ENCODE data around the gene ESYT3. TPM values are rescaled to one million over a fixed set of nuclear protein-coding genes. Genes with fewer than 3 reads are reported as not detected.

ESYT3 gene
- total and polyA plus RNA-seq, 9 of the 15 experiments (the other 6 are each of a cell fraction or from before 2014, with no cell fraction given) = not detected

DNA sequence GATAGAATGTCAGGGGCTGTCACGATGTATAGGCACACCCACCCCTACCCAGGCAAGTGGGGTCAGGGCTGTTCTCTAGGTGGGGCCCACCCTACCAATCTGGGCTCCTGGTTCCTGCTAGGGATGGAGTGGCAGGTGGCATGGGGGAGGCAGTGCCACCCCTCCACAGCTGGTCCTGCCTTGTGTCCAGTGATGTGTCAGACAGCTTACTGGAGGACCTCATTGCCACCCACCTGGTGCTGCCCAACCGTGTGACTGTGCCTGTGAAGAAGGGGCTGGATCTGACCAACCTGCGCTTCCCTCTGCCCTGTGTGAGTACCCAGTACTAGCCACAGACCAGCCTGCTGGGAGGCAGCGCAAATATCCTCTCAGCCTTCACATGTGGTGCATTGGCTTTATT, 27.5 kb downstream of the ESYT3 start (continued):
- no peak for TF ChIP-seq KAT7 (CRISPR knock-in tag; IDR thresholded peaks at IDR 0.05; ENCODE audit: borderline replicate concordance)
- no peak for TF ChIP-seq SNRNP70 (optimal IDR thresholded peaks at IDR 0.05; ENCODE audit: low read depth, low read length)

DNA sequence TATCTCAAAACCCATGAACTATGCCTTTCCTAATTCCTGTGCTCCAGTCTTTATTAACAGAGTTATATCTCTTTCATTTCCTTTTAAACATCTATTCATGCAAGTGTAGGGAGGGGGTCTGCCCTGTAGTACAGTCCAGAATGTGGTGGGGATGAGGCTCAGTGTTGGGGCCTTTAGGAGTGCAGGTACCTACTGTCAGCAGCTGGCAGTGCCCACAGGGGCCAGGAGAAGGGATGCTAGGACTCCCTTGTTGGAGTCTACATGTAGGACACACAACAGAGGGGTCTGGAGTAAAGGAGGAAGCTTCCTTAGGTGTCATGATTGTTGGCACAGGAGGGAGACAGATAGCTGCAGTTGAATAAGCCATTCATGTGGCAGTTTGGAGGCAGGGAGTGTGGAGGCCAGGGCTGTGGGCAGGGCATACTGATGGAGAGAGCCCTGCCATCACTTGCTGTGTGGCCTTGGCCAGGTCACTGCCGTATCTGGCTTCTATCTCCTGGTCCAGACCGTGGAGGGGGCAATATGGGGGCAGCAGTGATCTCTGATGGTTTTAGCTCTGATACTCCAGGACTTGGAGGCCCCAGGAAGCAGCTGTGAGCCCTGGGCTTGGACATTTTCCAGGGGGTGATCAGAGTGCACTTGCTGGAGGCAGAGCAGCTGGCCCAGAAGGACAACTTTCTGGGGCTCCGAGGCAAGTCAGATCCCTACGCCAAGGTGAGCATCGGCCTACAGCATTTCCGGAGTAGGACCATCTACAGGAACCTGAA, 29.5 kb downstream of the ESYT3 start:
- H3K4me2 ChIP-seq (ENCODE audit: insufficient read depth, low read length) = no peak overlapping the region
- H3K4me3 ChIP-seq = no peak overlapping the region
- intact Hi-C loops (cut with micrococcal nuclease) (loop anchor here (5.0 kb wide), 2 partner anchors 47 to 458 kb away; no protein-coding TSS in a partner anchor), in situ Hi-C loops (cut with MboI) (loop anchor here (10.0 kb wide), 1 partner anchor 471 kb away; no protein-coding TSS in a partner anchor)
- DNase-seq (ENCODE audit: extremely low read depth in 1 of 4, low spot score in 3 of 4) (no peak), FAIRE-seq (no peak), ATAC-seq (no peak)
- H3K27ac ChIP-seq (ENCODE audit: extremely low read depth, low read depth, low read length) = no peak overlapping the region
- H3K27me3 ChIP-seq (ENCODE audit: control insufficient read depth in 2 of 2, insufficient read depth in 2 of 2, low read length in 2 of 2) = peaks cover 0 to 30% of the 10 kb centered on the region in 2 experiments; a peak in 3 of 5 replicates
- no peak overlapping the region; a peak in 1 of 4 replicates for H3K9ac ChIP-seq (ENCODE audit: insufficient read depth in 1 of 2, low read depth in 2 of 2, low read length in 2 of 2)
- WGBS (ENCODE audit: insufficient coverage, low coverage, missing lambda C conversion rate) = 12% methylated on average over 6 of the region's 6 CpGs
- H3K79me2 ChIP-seq (ENCODE audit: control insufficient read depth, insufficient read depth, low read length) = no peaks in the 10 kb centered on the region
- H4K20me1 ChIP-seq (replicated peaks; ENCODE audit: control insufficient read depth, insufficient read depth, low read length) = no peaks in the 10 kb centered on the region
- no peaks in the 10 kb centered on the region for H3K9me3 ChIP-seq (replicated peaks; ENCODE audit: control insufficient read depth, insufficient read depth, low read depth, low read length)
- ChIA-PET CTCF (ENCODE audit: low intra/inter-chr PET ratio) (interaction anchor here (0.6 kb wide), 1 partner anchor 1233 kb away, joined by 3 read pairs; no protein-coding TSS in a partner anchor), POLR2A (no interaction called here)
- no peaks in the 10 kb centered on the region for H3K36me3 ChIP-seq (ENCODE audit: control insufficient read depth, insufficient read depth, low read length)
- no peaks in the 10 kb centered on the region for H3K9me1 ChIP-seq (ENCODE audit: control insufficient read depth, insufficient read depth, low read length)
- H2AFZ ChIP-seq (ENCODE audit: low read depth, low read length) = no peak overlapping the region
- peaks cover 0 to 4% of the 10 kb centered on the region in 2 experiments; a peak in 2 of 5 replicates for H3K4me1 ChIP-seq (replicated peaks in 1 of 2; ENCODE audit: control insufficient read depth in 2 of 2, insufficient read depth in 2 of 2, low read length in 2 of 2)
- no TSS peak for BruUV-seq (replicated peaks)
- TF ChIP-seq HNRNPH1 (optimal IDR thresholded peaks at IDR 0.05; ENCODE audit: low read depth, low read length) = no peak
- no peak for TF ChIP-seq KDM5B (IDR thresholded peaks at IDR 0.05; ENCODE audit: insufficient replicate concordance, low read depth, low read length)
- TF ChIP-seq TARDBP (IDR thresholded peaks at IDR 0.05) = no peak
- no peak for TF ChIP-seq HNRNPL (IDR thresholded peaks at IDR 0.05; ENCODE audit: low read depth, low read length)
- TF ChIP-seq NBN (IDR thresholded peaks at IDR 0.05; ENCODE audit: low read depth) = no peak
- TF ChIP-seq HDAC1 (IDR thresholded peaks at IDR 0.05) = no peak
- TF ChIP-seq ZNF175 (CRISPR knock-in tag; IDR thresholded peaks at IDR 0.05; ENCODE audit: low read depth) = no peak
- TF ChIP-seq, protein P1, sequence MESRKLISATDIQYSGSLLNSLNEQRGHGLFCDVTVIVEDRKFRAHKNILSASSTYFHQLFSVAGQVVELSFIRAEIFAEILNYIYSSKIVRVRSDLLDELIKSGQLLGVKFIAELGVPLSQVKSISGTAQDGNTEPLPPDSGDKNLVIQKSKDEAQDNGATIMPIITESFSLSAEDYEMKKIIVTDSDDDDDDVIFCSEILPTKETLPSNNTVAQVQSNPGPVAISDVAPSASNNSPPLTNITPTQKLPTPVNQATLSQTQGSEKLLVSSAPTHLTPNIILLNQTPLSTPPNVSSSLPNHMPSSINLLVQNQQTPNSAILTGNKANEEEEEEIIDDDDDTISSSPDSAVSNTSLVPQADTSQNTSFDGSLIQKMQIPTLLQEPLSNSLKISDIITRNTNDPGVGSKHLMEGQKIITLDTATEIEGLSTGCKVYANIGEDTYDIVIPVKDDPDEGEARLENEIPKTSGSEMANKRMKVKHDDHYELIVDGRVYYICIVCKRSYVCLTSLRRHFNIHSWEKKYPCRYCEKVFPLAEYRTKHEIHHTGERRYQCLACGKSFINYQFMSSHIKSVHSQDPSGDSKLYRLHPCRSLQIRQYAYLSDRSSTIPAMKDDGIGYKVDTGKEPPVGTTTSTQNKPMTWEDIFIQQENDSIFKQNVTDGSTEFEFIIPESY (CRISPR knock-in tag; IDR thresholded peaks at IDR 0.05) = no peak
- no peak for TF ChIP-seq JUND (IDR thresholded peaks at IDR 0.05; ENCODE audit: borderline replicate concordance, low read depth, low read length)
- TF ChIP-seq JUND (tag; IDR thresholded peaks at IDR 0.05; ENCODE audit: borderline replicate concordance, low read depth, low read length) = no peak
- TF ChIP-seq HDAC6 (IDR thresholded peaks at IDR 0.05; ENCODE audit: low read depth, low read length) = no peak
- TF ChIP-seq EGR1 (conservative IDR thresholded peaks at IDR 0.05) = no peak
- no peak for TF ChIP-seq ZNF140 (CRISPR knock-in tag; IDR thresholded peaks at IDR 0.05)
- no peak for TF ChIP-seq ARID2 (IDR thresholded peaks at IDR 0.05)
- TF ChIP-seq DDX20 (tag; IDR thresholded peaks at IDR 0.05; ENCODE audit: low read depth) = no peak
- no peak for TF ChIP-seq RNF2 (IDR thresholded peaks at IDR 0.05)
- TF ChIP-seq, protein P2, sequence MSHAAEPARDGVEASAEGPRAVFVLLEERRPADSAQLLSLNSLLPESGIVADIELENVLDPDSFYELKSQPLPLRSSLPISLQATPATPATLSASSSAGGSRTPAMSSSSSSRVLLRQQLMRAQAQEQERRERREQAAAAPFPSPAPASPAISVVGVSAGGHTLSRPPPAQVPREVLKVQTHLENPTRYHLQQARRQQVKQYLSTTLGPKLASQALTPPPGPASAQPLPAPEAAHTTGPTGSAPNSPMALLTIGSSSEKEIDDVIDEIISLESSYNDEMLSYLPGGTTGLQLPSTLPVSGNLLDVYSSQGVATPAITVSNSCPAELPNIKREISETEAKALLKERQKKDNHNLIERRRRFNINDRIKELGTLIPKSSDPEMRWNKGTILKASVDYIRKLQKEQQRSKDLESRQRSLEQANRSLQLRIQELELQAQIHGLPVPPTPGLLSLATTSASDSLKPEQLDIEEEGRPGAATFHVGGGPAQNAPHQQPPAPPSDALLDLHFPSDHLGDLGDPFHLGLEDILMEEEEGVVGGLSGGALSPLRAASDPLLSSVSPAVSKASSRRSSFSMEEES (CRISPR knock-in tag; IDR thresholded peaks at IDR 0.05) = no peak

All from K562 (cell line).